HG03103 (cell line): ENCODE results near the gene HCAR2.
"Not testable (repeated sequence)": the region's sequence is repeated elsewhere in the genome, so short reads cannot be mapped to it uniquely, and the experiment has no call there.

Experiments
- ATAC-seq: cut with Tn5 transposase; IDR thresholded peaks from one replicate; pipeline ENCODE4 v1.9.1; 2021; ENCODE audit warnings: low read depth; ENCODE audit not compliant: unreplicated experiment

Gene HCAR2

GRCh38 chr12:122721057-122721545 lies 17.9 kb upstream of the HCAR2 start:
- no peak for ATAC-seq

- not testable (repeated sequence) for ATAC-seq
These were observed 13.5 kb upstream of the HCAR2 start, which contains the start of gene HCAR3 for GRCh38 chr12:122716658-122717057. TSS of gene HCAR3 (minus strand) at chr12:122716811. CDS start at chr12:122716737, 74 bp downstream.

- ATAC-seq: not testable (repeated sequence)
These were observed 12.1 kb upstream of the HCAR2 start for GRCh38 chr12:122715211-122715610.

GRCh38 chr12:122713491-122714188 lies 10.5 kb upstream of the HCAR2 start:
- ATAC-seq: not testable (repeated sequence)

GRCh38 chr12:122711266-122711665 lies 8.1 kb upstream of the HCAR2 start:
- not testable (repeated sequence) for ATAC-seq

GRCh38 chr12:122710341-122710740 lies 7.2 kb upstream of the HCAR2 start:
- ATAC-seq: not testable (repeated sequence)

GRCh38 chr12:122709287-122709686 lies 6.1 kb upstream of the HCAR2 start:
- ATAC-seq: not testable (repeated sequence)

GRCh38 chr12:122703841-122704240 lies 684 bp upstream of the HCAR2 start:
- not testable (repeated sequence) for ATAC-seq

- ATAC-seq: not testable (repeated sequence)
These were observed 1.7 kb downstream of the HCAR2 start for GRCh38 chr12:122701481-122701880.

- ATAC-seq: not testable (repeated sequence)
These were observed 3.0 kb downstream of the HCAR2 start for GRCh38 chr12:122700038-122700710.

- ATAC-seq: not testable (repeated sequence)
These were observed 6.2 kb downstream of the HCAR2 start for GRCh38 chr12:122696922-122697321.

- no peak for ATAC-seq
These were observed 11.6 kb downstream of the HCAR2 start for GRCh38 chr12:122691566-122691965.

- no peak for ATAC-seq
These were observed 14.9 kb downstream of the HCAR2 start for GRCh38 chr12:122688291-122688690.

- ATAC-seq: no peak
These were observed 16.1 kb downstream of the HCAR2 start for GRCh38 chr12:122687086-122687485.

- no peak for ATAC-seq
These were observed 16.6 kb downstream of the HCAR2 start for GRCh38 chr12:122686538-122686937.

GRCh38 chr12:122684297-122684813 lies 18.8 kb downstream of the HCAR2 start:
- ATAC-seq: no peak

- no peak for ATAC-seq
These were observed 21.3 kb downstream of the HCAR2 start for GRCh38 chr12:122681814-122682213.

GRCh38 chr12:122680989-122681388 lies 22.2 kb downstream of the HCAR2 start:
- not testable (repeated sequence) for ATAC-seq

- not testable (repeated sequence) for ATAC-seq
These were observed 26.4 kb downstream of the HCAR2 start for GRCh38 chr12:122676781-122677180.

GRCh38 chr12:122676015-122676414 lies 27.1 kb downstream of the HCAR2 start:
- not testable (repeated sequence) for ATAC-seq

GRCh38 chr12:122672515-122672914 lies 30.6 kb downstream of the HCAR2 start:
- no peak for ATAC-seq
